ENCODE results near the gene KCMF1.

GRCh38 chr2:85017411-85018048 lies 46.6 kb downstream of the KCMF1 start:
- TF ChIP-seq, protein P1, sequence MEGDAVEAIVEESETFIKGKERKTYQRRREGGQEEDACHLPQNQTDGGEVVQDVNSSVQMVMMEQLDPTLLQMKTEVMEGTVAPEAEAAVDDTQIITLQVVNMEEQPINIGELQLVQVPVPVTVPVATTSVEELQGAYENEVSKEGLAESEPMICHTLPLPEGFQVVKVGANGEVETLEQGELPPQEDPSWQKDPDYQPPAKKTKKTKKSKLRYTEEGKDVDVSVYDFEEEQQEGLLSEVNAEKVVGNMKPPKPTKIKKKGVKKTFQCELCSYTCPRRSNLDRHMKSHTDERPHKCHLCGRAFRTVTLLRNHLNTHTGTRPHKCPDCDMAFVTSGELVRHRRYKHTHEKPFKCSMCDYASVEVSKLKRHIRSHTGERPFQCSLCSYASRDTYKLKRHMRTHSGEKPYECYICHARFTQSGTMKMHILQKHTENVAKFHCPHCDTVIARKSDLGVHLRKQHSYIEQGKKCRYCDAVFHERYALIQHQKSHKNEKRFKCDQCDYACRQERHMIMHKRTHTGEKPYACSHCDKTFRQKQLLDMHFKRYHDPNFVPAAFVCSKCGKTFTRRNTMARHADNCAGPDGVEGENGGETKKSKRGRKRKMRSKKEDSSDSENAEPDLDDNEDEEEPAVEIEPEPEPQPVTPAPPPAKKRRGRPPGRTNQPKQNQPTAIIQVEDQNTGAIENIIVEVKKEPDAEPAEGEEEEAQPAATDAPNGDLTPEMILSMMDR (IDR thresholded peaks at IDR 0.05): peak; percentile 65
- TF ChIP-seq RAD21 (conservative IDR thresholded peaks at IDR 0.05 in 1 of 2, IDR thresholded peaks at IDR 0.05 in 1 of 2) (peak; percentile 27 to 37; a peak in 2 of 5 replicates), MYC (IDR thresholded peaks at IDR 0.05; ENCODE audit: borderline replicate concordance, low read length) (no peak), EP300 (IDR thresholded peaks at IDR 0.05) (no peak)
